Erythroblast (primary cell): Measurements from ENCODE around the gene MTPN.

ENCODE experiments used
- GATA1 ChIP-seq: IDR thresholded peaks from 2 replicates; pipeline ENCODE4 v1.6.1; 2011; ENCODE audit warnings: low read depth, mild to moderate bottlenecking, control low read depth, low read length, moderate library complexity
- POLR2A ChIP-seq: IDR thresholded peaks from 2 replicates; pipeline ENCODE4 v1.6.1; 2011; ENCODE audit warnings: mild to moderate bottlenecking, low read length

GRCh38 chr7:135998081-135998480, 20.9 kb upstream of the MTPN start:
- TF ChIP-seq POLR2A (no peak), GATA1 (no peak)
